Common myeloid progenitor, CD34-positive (primary cell): ENCODE measurements around the gene FOXA2.
"Not testable (repeated sequence)": the region's sequence is repeated elsewhere in the genome, so short reads cannot be mapped to it uniquely, and the experiment has no call there.

Experiments
- CTCF ChIA-PET: fragments of 350-600 bp; sonication (Branson Sonifier 250); formaldehyde crosslinking; loops from one replicate; lab custom pipeline; 2021; ENCODE audit warnings: antibody characterized with exemption; lab: Charles Lee
- POLR2A ChIA-PET: fragments of 350-600 bp; sonication (Branson Sonifier 250); formaldehyde crosslinking; loops from one replicate; lab custom pipeline; 2021; ENCODE audit warnings: antibody characterized with exemption; lab: Charles Lee
- DNase-seq, 3 donors: peaks; one replicate each; pipeline versions ENCODE4 v3.0.0 to v3.0.0-alpha.2; 2013
- H3K27ac ChIP-seq, 2 experiments: 1 replicate in 1 of 2; 2 replicates in 1 of 2; pipeline ENCODE4 v1.7.0; 2013; ENCODE audit warnings: inconsistent platforms in 2 of 2, low read length in 2 of 2, mild to moderate bottlenecking in 2 of 2, low read depth in 1 of 2, moderate library complexity in 1 of 2; ENCODE audit not compliant: severe bottlenecking in 2 of 2, insufficient read depth in 1 of 2, poor library complexity in 1 of 2
- H3K27me3 ChIP-seq, 5 experiments: replicated peaks in 2 of 5; 1 replicate in 3 of 5; 2 replicates in 2 of 5; pipeline versions ENCODE4 v1.6.1 to v1.7.0; 2013; ENCODE audit warnings: low read length in 4 of 5, mild to moderate bottlenecking in 2 of 5, moderate library complexity in 2 of 5, inconsistent platforms in 1 of 5; ENCODE audit not compliant: insufficient read depth in 5 of 5, control insufficient read depth in 4 of 5
- H3K36me3 ChIP-seq, 4 experiments: 1 replicate in 2 of 4; 2 replicates in 2 of 4; pipeline versions ENCODE4 v1.6.1 to v1.7.0; 2013; ENCODE audit warnings: low read length in 3 of 4, control low read depth in 1 of 4, mild to moderate bottlenecking in 1 of 4; ENCODE audit not compliant: control insufficient read depth in 4 of 4, insufficient read depth in 4 of 4
- H3K4me1 ChIP-seq, 4 experiments: 1 replicate in 3 of 4; 2 replicates in 1 of 4; pipeline versions ENCODE4 v1.6.1 to v1.7.1; 2013; ENCODE audit warnings: low read length in 3 of 4, mild to moderate bottlenecking in 3 of 4, control low read depth in 1 of 4, inconsistent platforms in 1 of 4, moderate library complexity in 1 of 4; ENCODE audit not compliant: control insufficient read depth in 4 of 4, insufficient read depth in 4 of 4; ENCODE audit errors: control extremely low read depth in 1 of 4
- H3K4me3 ChIP-seq, 7 experiments: 1 replicate in 4 of 7; 2 replicates in 3 of 7; pipeline versions ENCODE4 v1.5.1 to v1.7.0; 2013; ENCODE audit warnings: mild to moderate bottlenecking in 7 of 7, low read length in 6 of 7, moderate library complexity in 6 of 7, inconsistent platforms in 2 of 7, low read depth in 2 of 7, control low read depth in 1 of 7; ENCODE audit not compliant: insufficient read depth in 4 of 7, control insufficient read depth in 1 of 7; ENCODE audit errors: extremely low read depth in 1 of 7
- H3K9me3 ChIP-seq, 5 experiments: 1 replicate in 4 of 5; 2 replicates in 1 of 5; pipeline versions ENCODE4 v1.6.1 to v1.7.1; 2013; ENCODE audit warnings: low read length in 4 of 5, mild to moderate bottlenecking in 2 of 5, inconsistent platforms in 1 of 5, low read depth in 1 of 5, moderate library complexity in 1 of 5; ENCODE audit not compliant: control insufficient read depth in 4 of 5, insufficient read depth in 2 of 5; ENCODE audit errors: control extremely low read depth in 1 of 5
- WGBS: methylation state at CpG from one replicate; pipeline ENCODE4 v1.1.5; 2013; ENCODE audit not compliant: insufficient coverage; 5-methylcytosine and 5-hydroxymethylcytosine counted together

Gene FOXA2

GRCh38 chr20:22604815-22605214 is 20.4 kb upstream of the FOXA2 start:
- H3K9me3 ChIP-seq = peaks cover 0 to 5% (median 0%) of the 10 kb centered on the region in 5 experiments
- no peaks in the 10 kb centered on the region for H3K4me1 ChIP-seq
- CTCF ChIA-PET = no interaction called here
- H3K27me3 ChIP-seq = peaks cover 0 to 28% (median 7%) of the 10 kb centered on the region in 5 experiments
- H3K27ac ChIP-seq = no peak overlapping the region
- no peak overlapping the region for H3K4me3 ChIP-seq
- no peak for DNase-seq
- H3K36me3 ChIP-seq = no peaks in the 10 kb centered on the region
- POLR2A ChIA-PET = no interaction called here

GRCh38 chr20:22601361-22602141 is 17.2 kb upstream of the FOXA2 start:
- ChIA-PET POLR2A (no interaction called here), CTCF (interaction anchor here (0.5 kb wide), 1 partner anchor 13 kb away, joined by 4 read pairs; no protein-coding TSS in a partner anchor)
- Histone ChIP-seq H3K4me1 (no peaks in the 10 kb centered on the region), H3K27me3 (peaks cover 0 to 28% (median 10%) of the 10 kb centered on the region in 5 experiments), H3K9me3 (peaks cover 0 to 5% (median 0%) of the 10 kb centered on the region in 5 experiments), H3K36me3 (no peaks in the 10 kb centered on the region), H3K4me3 (no peak overlapping the region), H3K27ac (no peak overlapping the region)
- DNase-seq = no peak
- no CpG with 5 or more reads among the region's 2 CpGs for WGBS

DNA sequence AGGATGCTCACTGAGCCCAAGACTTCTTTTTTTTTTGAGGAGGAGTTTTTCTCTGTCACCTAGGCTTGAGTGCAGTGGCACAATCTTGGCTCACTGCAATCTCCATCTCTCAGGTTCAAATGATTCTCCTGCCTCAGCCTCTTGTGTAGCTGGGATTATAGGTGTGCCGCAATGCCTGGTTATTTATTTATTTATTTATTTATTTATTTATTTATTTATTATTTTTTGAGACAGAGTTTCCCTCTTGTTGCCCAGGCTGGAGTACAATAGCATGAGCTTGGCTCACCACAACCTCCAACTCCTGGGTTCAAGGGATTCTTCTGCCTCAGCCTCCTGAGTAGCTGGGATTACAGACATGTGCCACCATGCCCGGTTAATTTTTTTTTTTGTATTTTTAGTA is 14.9 kb upstream of the FOXA2 start:
- CTCF ChIA-PET, POLR2A ChIA-PET, H3K4me1 ChIP-seq, H3K27ac ChIP-seq, H3K36me3 ChIP-seq, H3K9me3 ChIP-seq, H3K4me3 ChIP-seq, DNase-seq: not testable (repeated sequence)
- no CpG with 5 or more reads among the region's 2 CpGs for WGBS
- peaks cover 3 to 42% (median 11%) of the 10 kb centered on the region in 5 experiments for H3K27me3 ChIP-seq

DNA sequence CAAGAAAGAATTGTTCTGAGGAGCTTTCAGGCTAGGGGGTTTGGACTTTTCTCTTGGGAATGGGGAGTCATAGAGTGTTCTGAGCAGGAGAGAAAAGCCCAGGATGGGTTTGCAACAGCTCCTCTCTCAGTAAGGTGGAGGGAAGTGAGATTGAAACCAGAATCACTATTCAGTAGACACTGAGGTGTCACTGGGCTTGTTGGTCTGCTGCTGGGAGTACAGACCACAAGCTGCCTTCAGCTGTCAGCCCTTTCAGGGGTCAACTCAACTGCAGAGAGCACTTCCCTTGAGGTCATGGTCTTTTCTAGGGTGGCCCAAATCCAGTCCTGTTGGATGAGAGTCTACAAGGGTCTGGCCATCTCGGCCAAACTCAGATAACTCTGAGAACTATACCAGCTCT is 12.9 kb upstream of the FOXA2 start:
- POLR2A ChIA-PET = no interaction called here
- 100% methylated on average over 1 of the region's 1 CpG for WGBS
- CTCF ChIA-PET = interaction anchor here (1.1 to 4.2 kb wide), 2 partner anchors 8 to 11 kb away, joined by 3 to 25 read pairs; no protein-coding TSS in a partner anchor
- no peak for DNase-seq
- Histone ChIP-seq H3K27me3 (peaks cover 10 to 55% (median 14%) of the 10 kb centered on the region in 5 experiments), H3K9me3 (peaks cover 0 to 5% (median 0%) of the 10 kb centered on the region in 5 experiments), H3K36me3 (no peaks in the 10 kb centered on the region), H3K4me3 (no peak overlapping the region), H3K27ac (no peak overlapping the region), H3K4me1 (no peaks in the 10 kb centered on the region)

DNA sequence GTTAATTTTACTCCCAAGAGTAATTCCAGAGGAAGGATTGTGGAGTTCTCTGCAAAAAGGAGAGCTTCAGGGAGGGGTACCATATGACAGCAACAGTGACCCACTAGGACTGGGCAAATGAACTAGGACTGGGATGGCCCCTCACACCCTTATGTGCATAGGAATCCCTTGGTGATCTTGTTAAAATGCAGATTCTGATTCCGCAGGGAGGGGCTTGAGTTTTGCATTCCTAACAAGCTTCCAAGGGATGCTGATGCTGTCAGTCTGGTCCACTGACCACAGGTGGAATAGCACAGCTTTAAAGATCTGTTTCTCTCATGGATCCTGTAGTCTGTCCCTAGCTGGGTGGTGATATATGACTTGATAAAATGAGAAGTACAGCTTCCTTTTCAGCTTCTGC is 6.3 kb upstream of the FOXA2 start:
- Histone ChIP-seq H3K9me3 (peaks cover 0 to 7% (median 4%) of the 10 kb centered on the region in 5 experiments), H3K4me1 (peaks cover 0 to 3% (median 0%) of the 10 kb centered on the region in 4 experiments), H3K27ac (no peak overlapping the region), H3K36me3 (no peaks in the 10 kb centered on the region), H3K27me3 (peaks cover 24 to 96% (median 43%) of the 10 kb centered on the region in 5 experiments), H3K4me3 (no peak overlapping the region)
- DNase-seq = no peak
- WGBS = 25% methylated on average over 1 of the region's 1 CpG
- ChIA-PET CTCF (interaction anchor here (1.0 to 2.5 kb wide), 6 partner anchors 10 to 256 kb away, joined by 3 to 10 read pairs (median 3); no protein-coding TSS in a partner anchor), POLR2A (no interaction called here)

GRCh38 chr20:22586645-22587310 is 2.4 kb upstream of the FOXA2 start:
- Histone ChIP-seq H3K4me3 (no peak overlapping the region), H3K27me3 (peaks cover 13 to 100% (median 54%) of the 10 kb centered on the region in 5 experiments), H3K9me3 (peaks cover 0 to 7% (median 4%) of the 10 kb centered on the region in 5 experiments), H3K4me1 (peaks cover 0 to 32% (median 15%) of the 10 kb centered on the region in 4 experiments), H3K36me3 (no peaks in the 10 kb centered on the region), H3K27ac (no peak overlapping the region)
- ChIA-PET POLR2A (interaction anchor here (0.6 kb wide), 1 partner anchor 168 kb away, joined by 3 read pairs; no protein-coding TSS in a partner anchor), CTCF (interaction anchor here (0.7 to 4.3 kb wide), 14 partner anchors 9 to 255 kb away, joined by 3 to 57 read pairs (median 5); no protein-coding TSS in a partner anchor)
- DNase-seq = peak in 2 of 3 donors; percentile 40 to 46
- 11% methylated on average over 38 of the region's 47 CpGs for WGBS
